OCI-LY7 (cell line): ENCODE results near the gene SPART.

Experiments
- EZH2phosphoT487 ChIP-seq: fragments of 200-600 bp; sonication (generic); IDR thresholded peaks from 2 replicates; pipeline ENCODE4 v1.6.1; 2018; ENCODE audit warnings: low read depth, borderline replicate concordance, mild to moderate bottlenecking, mixed run types, antibody characterized with exemption, low read length, moderate library complexity, mixed read lengths
- TF ChIP-seq, protein P1 (sequence below): fragments of 200-600 bp; sonication (generic); conservative IDR thresholded peaks from 2 replicates; pipeline ENCODE4 v1.5.1; 2014; ENCODE audit warnings: mild to moderate bottlenecking, antibody characterized with exemption, low read length, moderate library complexity, mixed read lengths

- TF ChIP-seq, protein P1, sequence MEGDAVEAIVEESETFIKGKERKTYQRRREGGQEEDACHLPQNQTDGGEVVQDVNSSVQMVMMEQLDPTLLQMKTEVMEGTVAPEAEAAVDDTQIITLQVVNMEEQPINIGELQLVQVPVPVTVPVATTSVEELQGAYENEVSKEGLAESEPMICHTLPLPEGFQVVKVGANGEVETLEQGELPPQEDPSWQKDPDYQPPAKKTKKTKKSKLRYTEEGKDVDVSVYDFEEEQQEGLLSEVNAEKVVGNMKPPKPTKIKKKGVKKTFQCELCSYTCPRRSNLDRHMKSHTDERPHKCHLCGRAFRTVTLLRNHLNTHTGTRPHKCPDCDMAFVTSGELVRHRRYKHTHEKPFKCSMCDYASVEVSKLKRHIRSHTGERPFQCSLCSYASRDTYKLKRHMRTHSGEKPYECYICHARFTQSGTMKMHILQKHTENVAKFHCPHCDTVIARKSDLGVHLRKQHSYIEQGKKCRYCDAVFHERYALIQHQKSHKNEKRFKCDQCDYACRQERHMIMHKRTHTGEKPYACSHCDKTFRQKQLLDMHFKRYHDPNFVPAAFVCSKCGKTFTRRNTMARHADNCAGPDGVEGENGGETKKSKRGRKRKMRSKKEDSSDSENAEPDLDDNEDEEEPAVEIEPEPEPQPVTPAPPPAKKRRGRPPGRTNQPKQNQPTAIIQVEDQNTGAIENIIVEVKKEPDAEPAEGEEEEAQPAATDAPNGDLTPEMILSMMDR: no peak
- TF ChIP-seq EZH2phosphoT487: no peak
These were observed 23.9 kb upstream of the SPART start for GRCh38 chr13:36370108-36370429.
